Upper lobe of right lung (tissue), 1 donor: Measurements from ENCODE around the gene RAB24. TPM values are rescaled to one million over a fixed set of nuclear protein-coding genes. Genes with fewer than 3 reads are reported as not detected.

Experiments
- ATAC-seq: fragments of 200-7000 bp; cut with Tn5 transposase; one replicate; pipeline ENCODE4 v1.9.1; 2020; ENCODE audit warnings: mild to moderate bottlenecking, moderate library complexity
- DNase-seq: peaks from one replicate; pipeline ENCODE4 v3.0.0-alpha.2; 2020
- H3K27ac ChIP-seq: fragments of 200-600 bp; one replicate; pipeline ENCODE4 v1.8.0; 2022
- H3K27me3 ChIP-seq: fragments of 200-600 bp; one replicate; pipeline ENCODE4 v1.8.0; 2022; ENCODE audit warnings: mild to moderate bottlenecking
- H3K36me3 ChIP-seq: fragments of 200-600 bp; one replicate; pipeline ENCODE4 v1.8.0; 2022
- H3K4me1 ChIP-seq: fragments of 200-600 bp; one replicate; pipeline ENCODE4 v1.8.0; 2022
- H3K4me3 ChIP-seq: fragments of 200-600 bp; one replicate; pipeline ENCODE4 v1.8.0; 2022; ENCODE audit warnings: mild to moderate bottlenecking
- H3K9me3 ChIP-seq: fragments of 200-600 bp; one replicate; pipeline ENCODE4 v1.8.0; 2022
- CTCF ChIP-seq: fragments of 200-600 bp; IDR thresholded peaks from one replicate; pipeline ENCODE4 v1.8.0; 2022; ENCODE audit warnings: antibody characterized with exemption
- intact Hi-C: fragments of 100-400 bp; cut with DNase I; formaldehyde crosslinking; loops from one replicate; pipeline ENCODE4 v1.11.0; 2022
- total RNA-seq: library from RNA; stranded (reverse); fragmentation: NEBNext Ultra II Directional; extraction: Animal tissue kit (Norgen Biotek cat#: 25700); gene quantifications from one replicate; pipeline ENCODE4 v1.2.1, GENCODE V29; 2021
- donor health status: DM: no; HTN: yes; CAD: no; lungs with severe emphysema.

Gene RAB24
- total RNA-seq, 1 donor from 2014 or later, result 36.3 TPM

- Histone ChIP-seq H3K27me3 (no peaks in the 10 kb centered on the region), H3K36me3 (peaks cover 92% of the 10 kb centered on the region), H3K4me1 (no peaks in the 10 kb centered on the region), H3K4me3 (no peak overlapping the region), H3K9me3 (no peaks in the 10 kb centered on the region), H3K27ac (no peak overlapping the region)
- TF ChIP-seq CTCF, result no peak
- ATAC-seq (no peak), DNase-seq (no peak)
- intact Hi-C loops, result no loop called here
Measured at GRCh38 chr5:177275883-177276282, 27.6 kb downstream of the RAB24 start.

- Histone ChIP-seq H3K4me3 (no peak overlapping the region), H3K36me3 (peaks cover 92% of the 10 kb centered on the region), H3K27me3 (no peaks in the 10 kb centered on the region), H3K4me1 (no peaks in the 10 kb centered on the region), H3K9me3 (no peaks in the 10 kb centered on the region), H3K27ac (no peak overlapping the region)
- no peak for DNase-seq
- TF ChIP-seq CTCF, result no peak
- intact Hi-C loops, result no loop called here
- ATAC-seq, result no peak
Measured at GRCh38 chr5:177271113-177271512, 32.4 kb downstream of the RAB24 start.

GRCh38 chr5:177270653-177271052, 32.9 kb downstream of the RAB24 start:
- no peak for ATAC-seq
- no peaks in the 10 kb centered on the region for H3K27me3 ChIP-seq
- no peak overlapping the region for H3K27ac ChIP-seq
- no peak for DNase-seq
- H3K4me3 ChIP-seq, result no peak overlapping the region
- no peaks in the 10 kb centered on the region for H3K9me3 ChIP-seq
- peaks cover 92% of the 10 kb centered on the region for H3K36me3 ChIP-seq
- H3K4me1 ChIP-seq, result no peaks in the 10 kb centered on the region
- TF ChIP-seq CTCF, result no peak
- intact Hi-C loops, result no loop called here

GRCh38 chr5:177269976-177270375, 33.5 kb downstream of the RAB24 start:
- no peak overlapping the region for H3K4me3 ChIP-seq
- peaks cover 92% of the 10 kb centered on the region for H3K36me3 ChIP-seq
- H3K4me1 ChIP-seq, result peaks cover 3% of the 10 kb centered on the region
- no peak overlapping the region for H3K27ac ChIP-seq
- TF ChIP-seq CTCF, result no peak
- intact Hi-C loops, result no loop called here
- ATAC-seq (no peak), DNase-seq (no peak)
- H3K9me3 ChIP-seq, result no peaks in the 10 kb centered on the region
- H3K27me3 ChIP-seq, result no peaks in the 10 kb centered on the region

GRCh38 chr5:177269232-177269895, 34.2 kb downstream of the RAB24 start:
- no peak overlapping the region for H3K4me3 ChIP-seq
- H3K4me1 ChIP-seq, result peaks cover 5% of the 10 kb centered on the region
- no peaks in the 10 kb centered on the region for H3K27me3 ChIP-seq
- DNase-seq (no peak), ATAC-seq (no peak)
- no peak for TF ChIP-seq CTCF
- no peak overlapping the region for H3K27ac ChIP-seq
- H3K9me3 ChIP-seq, result no peaks in the 10 kb centered on the region
- intact Hi-C loops, result no loop called here
- peaks cover 87% of the 10 kb centered on the region for H3K36me3 ChIP-seq

GRCh38 chr5:177265395-177265794, 38.1 kb downstream of the RAB24 start:
- Histone ChIP-seq H3K27me3 (no peaks in the 10 kb centered on the region), H3K36me3 (peaks cover 88% of the 10 kb centered on the region), H3K4me3 (no peak overlapping the region), H3K4me1 (peaks cover 5% of the 10 kb centered on the region), H3K27ac (no peak overlapping the region), H3K9me3 (no peaks in the 10 kb centered on the region)
- TF ChIP-seq CTCF, result no peak
- intact Hi-C loops, result no loop called here
- ATAC-seq (peak; percentile 36), DNase-seq (no peak)
